Keratinocyte (primary cell): ENCODE data around the gene HEXB. TPM values are rescaled to one million over a fixed set of nuclear protein-coding genes. Genes with fewer than 3 reads are reported as not detected.

ENCODE experiments used
- DNase-seq: peaks from one replicate; pipeline ENCODE4 v3.0.0-alpha.2; 2011; ENCODE audit warnings: low read depth, missing footprints, low spot score
- FAIRE-seq: peaks from 2 replicates; lab custom pipeline; 2011; peaks lifted over from hg19 to GRCh38; lab: Jason Lieb, UNC
- H2AFZ ChIP-seq: 2 replicates; pipeline ENCODE4 v1.6.0; 2012; ENCODE audit warnings: low read length, control low read depth, inconsistent platforms; ENCODE audit not compliant: control insufficient read depth
- H3K27ac ChIP-seq: 2 replicates; pipeline ENCODE4 v1.5.1; 2011; ENCODE audit warnings: low read length; ENCODE audit not compliant: control insufficient read depth, insufficient read depth
- H3K27me3 ChIP-seq: 3 replicates; pipeline ENCODE4 v1.6.0; 2011; ENCODE audit warnings: low read length; ENCODE audit not compliant: control insufficient read depth, insufficient read depth; ENCODE audit errors: extremely low read depth
- H3K36me3 ChIP-seq, 2 experiments: 2 replicates in 1 of 2; 3 replicates in 1 of 2; pipeline ENCODE4 v1.5.1; 2011; ENCODE audit warnings: low read length in 2 of 2, mild to moderate bottlenecking in 1 of 2; ENCODE audit not compliant: control insufficient read depth in 2 of 2, insufficient read depth in 2 of 2; ENCODE audit errors: extremely low read depth in 1 of 2
- H3K4me1 ChIP-seq: 3 replicates; pipeline ENCODE4 v1.5.1; 2011; ENCODE audit warnings: low read length; ENCODE audit not compliant: control insufficient read depth, insufficient read depth; ENCODE audit errors: extremely low read depth
- H3K4me2 ChIP-seq: 3 replicates; pipeline ENCODE4 v1.6.0; 2011; ENCODE audit warnings: low read depth, low read length; ENCODE audit not compliant: control insufficient read depth, insufficient read depth; ENCODE audit errors: extremely low read depth
- H3K4me3 ChIP-seq, 3 experiments: fragments of 200-600 bp in 1 of 3; sonication (generic) in 1 of 3; 2 replicates in 2 of 3; 3 replicates in 1 of 3; pipeline ENCODE4 v1.5.1; 2011 to 2016; ENCODE audit warnings: low read length in 3 of 3, mild to moderate bottlenecking in 3 of 3, control low read depth in 2 of 3, inconsistent platforms in 1 of 3, low read depth in 1 of 3, mixed read lengths in 1 of 3, mixed run types in 1 of 3, moderate library complexity in 1 of 3; ENCODE audit not compliant: control insufficient read depth in 2 of 3, insufficient read depth in 2 of 3; ENCODE audit errors: extremely low read depth in 1 of 3
- H3K79me2 ChIP-seq: 2 replicates; pipeline ENCODE4 v1.6.0; 2012; ENCODE audit warnings: low read length; ENCODE audit not compliant: control insufficient read depth, insufficient read depth
- H3K9ac ChIP-seq: 3 replicates; pipeline ENCODE4 v1.6.0; 2011; ENCODE audit warnings: low read length; ENCODE audit not compliant: control insufficient read depth, insufficient read depth; ENCODE audit errors: extremely low read depth
- H3K9me1 ChIP-seq: 3 replicates; pipeline ENCODE4 v1.6.0; 2011; ENCODE audit warnings: low read length; ENCODE audit not compliant: control insufficient read depth, insufficient read depth; ENCODE audit errors: extremely low read depth
- H3K9me3 ChIP-seq: 2 replicates; pipeline ENCODE4 v1.5.1; 2012; ENCODE audit warnings: low read depth, low read length; ENCODE audit not compliant: control insufficient read depth
- H4K20me1 ChIP-seq: 3 replicates; pipeline ENCODE4 v1.6.0; 2011; ENCODE audit warnings: low read length; ENCODE audit not compliant: control insufficient read depth, insufficient read depth; ENCODE audit errors: extremely low read depth
- CTCF ChIP-seq, 3 experiments: IDR thresholded peaks in 1 of 3; conservative IDR thresholded peaks in 1 of 3; optimal IDR thresholded peaks in 1 of 3; 2 replicates in 2 of 3; 3 replicates in 1 of 3; pipeline versions ENCODE3 to v1.5.1; 2011; ENCODE audit warnings: low read length in 3 of 3, mild to moderate bottlenecking in 3 of 3, moderate library complexity in 2 of 3, control low read depth in 1 of 3, inconsistent platforms in 1 of 3; ENCODE audit not compliant: insufficient read depth in 2 of 3; ENCODE audit errors: extremely low read depth in 1 of 3
- EZH2 ChIP-seq: IDR thresholded peaks from one replicate; pipeline ENCODE4 v1.6.1; 2012; ENCODE audit warnings: inconsistent platforms, mild to moderate bottlenecking, low read length, moderate library complexity
- dilution Hi-C: fragments of 300-500 bp; cut with MboI; formaldehyde crosslinking; loops from one replicate; pipeline ENCODE4 v1.7.0; 2020; ENCODE audit warnings: low sequenced_read_pairs; ENCODE audit not compliant: extremely low pct_ligation_motif_present
- polyA plus RNA-seq, 5 experiments: library from polyadenylated mRNA; depleted of rRNA in 3 of 5; stranded (reverse) in 3 of 5; stranded (forward) in 1 of 5; unstranded in 1 of 5; fragments of >200 nt; gene quantifications; 1 replicate in 1 of 5; 2 replicates in 3 of 5; 3 replicates in 1 of 5; pipeline versions ENCODE4 v1.2.1 to v1.2.3, GENCODE V29; 2011 to 2012; ENCODE audit warnings: missing spikeins in 2 of 5, low read depth in 1 of 5, low replicate concordance in 1 of 5

Gene HEXB
- polyA plus RNA-seq, 1 donor (not counting 4 experiments of a cell fraction or from before 2014, with no cell fraction given), result 192 TPM

- Histone ChIP-seq H3K27me3 (no peaks in the 10 kb centered on the region), H3K4me1 (peaks cover 58% of the 10 kb centered on the region), H3K36me3 (peaks cover 0 to 3% of the 10 kb centered on the region in 2 experiments), H3K79me2 (peaks cover 42% of the 10 kb centered on the region), H3K27ac (peak overlapping the region; percentile 96), H3K4me2 (peak overlapping the region; percentile 80), H3K4me3 (peak overlapping the region in 2 of 3 experiments; percentile 31 to 41), H3K9me1 (no peaks in the 10 kb centered on the region), H3K9ac (peak overlapping the region; percentile 64), H2AFZ (no peak overlapping the region), H3K9me3 (no peaks in the 10 kb centered on the region), H4K20me1 (no peaks in the 10 kb centered on the region)
- peak; percentile 94 for DNase-seq
- FAIRE-seq, result peak; percentile 99
- TF ChIP-seq EZH2 (no peak), CTCF (optimal IDR thresholded peaks at IDR 0.05 in 1 of 3, IDR thresholded peaks at IDR 0.05 in 1 of 3, conservative IDR thresholded peaks at IDR 0.05 in 1 of 3; ENCODE audit: extremely low read depth in 1 of 3, insufficient read depth in 2 of 3, low read length in 3 of 3) (no peak)
- dilution Hi-C loops, result no loop called here
These were observed 77.6 kb downstream of the HEXB start for GRCh38 chr5:74762599-74762998.

- no peak overlapping the region for H2AFZ ChIP-seq
- peaks cover 51% of the 10 kb centered on the region for H3K79me2 ChIP-seq
- DNase-seq (no peak), FAIRE-seq (no peak)
- dilution Hi-C loops, result no loop called here
- H3K9ac ChIP-seq, result peak overlapping the region; percentile 64
- H3K27ac ChIP-seq, result peak overlapping the region; percentile 96
- H4K20me1 ChIP-seq, result no peaks in the 10 kb centered on the region
- H3K4me1 ChIP-seq, result peaks cover 66% of the 10 kb centered on the region
- H3K4me3 ChIP-seq, result peak overlapping the region in 2 of 3 experiments; percentile 31 to 41
- H3K9me1 ChIP-seq, result no peaks in the 10 kb centered on the region
- H3K9me3 ChIP-seq, result no peaks in the 10 kb centered on the region
- peak overlapping the region; percentile 80 for H3K4me2 ChIP-seq
- peaks cover 0 to 3% of the 10 kb centered on the region in 2 experiments for H3K36me3 ChIP-seq
- TF ChIP-seq CTCF (optimal IDR thresholded peaks at IDR 0.05 in 1 of 3, IDR thresholded peaks at IDR 0.05 in 1 of 3, conservative IDR thresholded peaks at IDR 0.05 in 1 of 3; ENCODE audit: extremely low read depth in 1 of 3, insufficient read depth in 2 of 3, low read length in 3 of 3), result no peak
- no peak for TF ChIP-seq EZH2
- no peaks in the 10 kb centered on the region for H3K27me3 ChIP-seq
These were observed 78.5 kb downstream of the HEXB start for GRCh38 chr5:74763504-74763903.
